ENCODE measurements around the gene RIMBP2.
"Not testable (repeated sequence)": the region's sequence is repeated elsewhere in the genome, so short reads cannot be mapped to it uniquely, and the experiment has no call there.

Gene RIMBP2

DNA sequence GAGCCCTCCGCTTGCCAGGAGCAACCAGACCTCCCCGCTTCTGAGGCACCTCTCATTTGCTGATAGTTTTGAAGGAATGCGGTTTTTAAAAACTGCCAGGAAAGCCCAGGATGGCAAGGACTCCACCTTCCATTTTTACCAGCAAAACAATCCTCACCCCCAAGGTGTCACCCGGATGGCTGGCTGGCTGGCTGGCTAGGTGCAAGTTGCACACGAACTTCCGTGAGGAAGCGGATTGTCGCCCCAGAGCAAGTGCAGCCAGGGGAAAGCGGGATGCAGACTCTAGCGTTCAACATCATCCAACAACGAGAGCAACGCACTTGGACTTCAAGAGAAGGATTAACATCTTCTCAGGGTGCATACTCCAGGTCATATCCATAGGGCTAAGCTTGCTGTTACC, 125.4 kb downstream of the RIMBP2 start:
- Mint-ChIP-seq H3K27ac (no peak overlapping the region), H3K9me3 (no peaks in the 10 kb centered on the region), H3K4me1 (ENCODE audit: low read depth) (no peaks in the 10 kb centered on the region), H3K4me3 (no peak overlapping the region), H3K27me3 (no peaks in the 10 kb centered on the region), H3K36me3 (ENCODE audit: low read depth) (no peaks in the 10 kb centered on the region)

GRCh38 chr12:130589540-130590317, 126.4 kb downstream of the RIMBP2 start:
- no peak overlapping the region for H3K4me3 Mint-ChIP-seq
- no peaks in the 10 kb centered on the region for H3K36me3 Mint-ChIP-seq (ENCODE audit: low read depth)
- H3K4me1 Mint-ChIP-seq (ENCODE audit: low read depth): no peaks in the 10 kb centered on the region
- no peak overlapping the region for H3K27ac Mint-ChIP-seq
- no peaks in the 10 kb centered on the region for H3K27me3 Mint-ChIP-seq
- H3K9me3 Mint-ChIP-seq: no peaks in the 10 kb centered on the region

GRCh38 chr12:130588696-130589539, 127.2 kb downstream of the RIMBP2 start:
- Mint-ChIP-seq H3K4me3 (no peak overlapping the region), H3K36me3 (ENCODE audit: low read depth) (no peaks in the 10 kb centered on the region), H3K9me3 (no peaks in the 10 kb centered on the region), H3K4me1 (ENCODE audit: low read depth) (no peaks in the 10 kb centered on the region), H3K27ac (no peak overlapping the region), H3K27me3 (no peaks in the 10 kb centered on the region)

DNA sequence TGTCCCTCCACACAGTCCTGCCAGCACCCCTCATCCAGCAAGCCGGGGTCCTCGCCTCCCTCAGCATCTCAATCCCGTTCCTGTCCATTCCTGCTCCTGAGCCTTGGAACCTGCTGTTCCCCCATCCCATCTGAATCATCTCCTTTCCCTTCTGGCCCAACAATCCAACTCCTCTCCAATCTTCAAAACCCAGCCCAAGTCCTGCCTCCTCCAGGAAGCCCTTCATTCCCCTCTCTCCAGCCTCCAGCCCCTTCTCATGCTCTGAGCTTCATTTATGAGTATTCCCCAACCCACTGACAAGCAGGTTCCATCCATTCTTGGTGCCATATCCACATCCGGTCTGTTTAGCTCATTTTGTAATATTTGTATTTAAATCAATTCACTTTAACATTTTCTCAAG, 128.1 kb downstream of the RIMBP2 start:
- Mint-ChIP-seq H3K4me1 (ENCODE audit: low read depth) (no peaks in the 10 kb centered on the region), H3K9me3 (no peaks in the 10 kb centered on the region), H3K27me3 (no peaks in the 10 kb centered on the region), H3K4me3 (no peak overlapping the region), H3K36me3 (ENCODE audit: low read depth) (no peaks in the 10 kb centered on the region), H3K27ac (no peak overlapping the region)

- not testable (repeated sequence) for H3K4me3 Mint-ChIP-seq; H3K4me1 Mint-ChIP-seq (ENCODE audit: low read depth); H3K36me3 Mint-ChIP-seq (ENCODE audit: low read depth); H3K9me3 Mint-ChIP-seq; H3K27ac Mint-ChIP-seq; H3K27me3 Mint-ChIP-seq
Observed at GRCh38 chr12:130584475-130584874, 131.6 kb downstream of the RIMBP2 start.

DNA sequence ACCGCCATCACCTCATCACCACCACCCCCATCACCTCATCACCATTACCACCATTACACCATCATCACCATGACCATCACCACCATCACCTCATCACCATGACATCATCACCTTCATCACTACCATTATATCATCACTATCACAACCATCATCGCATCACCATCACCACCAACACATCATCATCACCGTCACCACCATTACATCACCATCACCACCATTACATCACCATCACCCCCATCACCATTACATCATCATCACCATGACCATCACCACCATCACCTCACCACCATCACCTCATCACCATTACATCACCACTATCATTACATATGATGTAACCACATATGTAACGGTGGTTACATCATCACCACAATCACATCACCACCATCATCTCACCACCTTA, 132.3 kb downstream of the RIMBP2 start:
- peaks cover 4% of the 10 kb centered on the region for H3K9me3 Mint-ChIP-seq
- H3K4me3 Mint-ChIP-seq: no peak overlapping the region
- H3K27ac Mint-ChIP-seq: no peak overlapping the region
- H3K27me3 Mint-ChIP-seq: no peaks in the 10 kb centered on the region
- no peaks in the 10 kb centered on the region for H3K4me1 Mint-ChIP-seq (ENCODE audit: low read depth)
- H3K36me3 Mint-ChIP-seq (ENCODE audit: low read depth): no peaks in the 10 kb centered on the region

DNA sequence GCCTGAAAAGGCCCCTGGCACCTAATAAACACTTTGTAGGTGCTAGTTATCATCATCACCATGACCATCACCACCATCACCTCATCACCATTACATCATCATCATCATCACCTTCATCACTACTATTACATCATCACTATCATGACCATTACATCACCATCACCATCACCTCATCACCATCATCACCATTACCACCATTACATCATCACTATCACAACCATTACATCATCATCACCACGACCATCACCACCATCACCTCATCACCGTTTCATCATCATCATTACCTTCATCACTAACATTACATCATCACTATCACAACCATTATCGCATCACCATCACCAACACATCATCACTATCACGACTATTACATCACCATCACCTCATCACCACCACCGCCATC, 132.8 kb downstream of the RIMBP2 start:
- Mint-ChIP-seq H3K4me3 (no peak overlapping the region), H3K4me1 (ENCODE audit: low read depth) (no peaks in the 10 kb centered on the region), H3K36me3 (ENCODE audit: low read depth) (no peaks in the 10 kb centered on the region), H3K27ac (no peak overlapping the region), H3K27me3 (no peaks in the 10 kb centered on the region), H3K9me3 (peaks cover 4% of the 10 kb centered on the region)

GRCh38 chr12:130582286-130582685, 133.8 kb downstream of the RIMBP2 start:
- Mint-ChIP-seq H3K9me3 (peaks cover 4% of the 10 kb centered on the region), H3K4me1 (ENCODE audit: low read depth) (no peaks in the 10 kb centered on the region)

DNA sequence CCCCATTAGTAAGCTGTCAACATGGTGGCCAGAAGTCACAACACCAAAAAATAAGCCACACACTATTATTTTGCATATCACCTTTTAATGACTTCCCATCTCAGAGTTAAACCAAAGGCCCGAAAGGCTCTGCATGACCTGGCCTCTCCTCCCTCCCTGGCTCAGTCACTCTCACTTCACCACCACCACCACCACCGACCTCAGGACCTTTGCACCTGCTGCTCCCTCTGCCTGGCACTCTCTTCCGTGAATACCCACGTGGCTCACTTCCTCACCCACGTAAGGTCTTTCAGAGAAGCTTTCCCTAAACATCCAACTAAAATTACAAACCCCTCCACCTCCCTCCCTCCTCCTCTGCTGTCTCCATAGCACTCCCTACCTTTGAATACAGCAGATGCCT, 134.3 kb downstream of the RIMBP2 start:
- Mint-ChIP-seq H3K27me3 (no peaks in the 10 kb centered on the region), H3K9me3 (peaks cover 4% of the 10 kb centered on the region), H3K4me1 (ENCODE audit: low read depth) (no peaks in the 10 kb centered on the region), H3K36me3 (ENCODE audit: low read depth) (no peaks in the 10 kb centered on the region), H3K27ac (no peak overlapping the region), H3K4me3 (no peak overlapping the region)

More at GRCh38 chr12:130582286-130582685, 133.8 kb downstream of the RIMBP2 start:
- Mint-ChIP-seq H3K27me3 (no peaks in the 10 kb centered on the region), H3K27ac (no peak overlapping the region), H3K4me3 (no peak overlapping the region), H3K36me3 (ENCODE audit: low read depth) (no peaks in the 10 kb centered on the region)

- Mint-ChIP-seq H3K36me3 (ENCODE audit: low read depth) (no peaks in the 10 kb centered on the region), H3K27ac (no peak overlapping the region), H3K4me3 (no peak overlapping the region), H3K4me1 (ENCODE audit: low read depth) (no peaks in the 10 kb centered on the region), H3K27me3 (no peaks in the 10 kb centered on the region), H3K9me3 (peaks cover 4% of the 10 kb centered on the region)
Observed at GRCh38 chr12:130579231-130579630, 136.9 kb downstream of the RIMBP2 start.

- Mint-ChIP-seq H3K27me3 (no peaks in the 10 kb centered on the region), H3K4me3 (no peak overlapping the region), H3K4me1 (ENCODE audit: low read depth) (no peaks in the 10 kb centered on the region), H3K36me3 (ENCODE audit: low read depth) (no peaks in the 10 kb centered on the region), H3K27ac (no peak overlapping the region), H3K9me3 (peaks cover 4% of the 10 kb centered on the region)
Observed at GRCh38 chr12:130577351-130577750, 138.7 kb downstream of the RIMBP2 start.

DNA sequence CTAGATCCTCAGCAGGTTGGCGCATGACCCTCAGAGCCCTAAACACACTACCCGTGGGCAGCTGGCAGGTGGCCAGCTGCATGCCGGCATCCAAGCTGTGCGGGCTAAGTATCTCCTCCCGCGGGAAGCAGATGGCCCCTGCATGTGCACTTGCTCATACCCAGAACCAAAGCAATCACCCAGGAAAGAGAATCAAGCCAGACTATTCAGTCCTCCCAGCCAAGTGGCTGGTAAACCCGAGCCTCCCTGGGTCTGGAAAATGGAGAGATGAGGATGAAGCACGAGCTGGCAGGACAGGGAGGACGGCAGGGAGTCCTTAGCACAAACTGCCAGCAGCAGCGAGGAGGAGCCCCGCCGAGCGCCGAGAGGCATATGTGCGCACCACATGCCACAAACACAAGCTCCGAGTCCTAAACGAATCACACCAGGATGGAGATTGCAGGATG, 139.7 kb downstream of the RIMBP2 start:
- H3K4me1 Mint-ChIP-seq (ENCODE audit: low read depth): no peaks in the 10 kb centered on the region
- peaks cover 4% of the 10 kb centered on the region for H3K9me3 Mint-ChIP-seq
- H3K36me3 Mint-ChIP-seq (ENCODE audit: low read depth): no peaks in the 10 kb centered on the region
- no peak overlapping the region for H3K4me3 Mint-ChIP-seq
- no peaks in the 10 kb centered on the region for H3K27me3 Mint-ChIP-seq
- H3K27ac Mint-ChIP-seq: no peak overlapping the region

DNA sequence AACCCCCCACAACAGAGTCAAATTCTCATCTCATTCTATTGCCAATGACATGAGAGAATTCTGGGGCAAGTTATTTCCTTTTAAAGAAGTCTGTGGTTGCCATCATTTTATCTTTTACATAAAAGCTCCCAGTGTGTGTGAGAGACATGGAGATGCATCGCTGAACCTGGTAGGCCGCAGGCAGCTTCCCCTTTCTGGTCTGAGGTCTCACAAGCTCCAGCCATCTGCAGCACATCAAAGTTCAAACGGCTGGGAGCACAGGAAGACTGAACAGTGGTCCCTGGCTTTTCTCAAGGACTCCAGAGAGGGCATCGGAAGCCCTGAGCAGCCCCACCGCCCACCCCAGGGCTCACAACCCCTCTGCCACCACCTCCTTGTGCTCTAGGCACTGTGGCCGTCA, 141.7 kb downstream of the RIMBP2 start:
- Mint-ChIP-seq H3K9me3 (peaks cover under 1% of the 10 kb centered on the region), H3K27ac (no peak overlapping the region), H3K36me3 (ENCODE audit: low read depth) (no peaks in the 10 kb centered on the region), H3K4me1 (ENCODE audit: low read depth) (no peaks in the 10 kb centered on the region), H3K27me3 (no peaks in the 10 kb centered on the region), H3K4me3 (no peak overlapping the region)

GRCh38 chr12:130573766-130574165, 142.3 kb downstream of the RIMBP2 start:
- Mint-ChIP-seq H3K4me1 (ENCODE audit: low read depth) (no peaks in the 10 kb centered on the region), H3K27ac (no peak overlapping the region), H3K27me3 (no peaks in the 10 kb centered on the region), H3K9me3 (no peaks in the 10 kb centered on the region), H3K4me3 (no peak overlapping the region), H3K36me3 (ENCODE audit: low read depth) (no peaks in the 10 kb centered on the region)

- no peaks in the 10 kb centered on the region for H3K27me3 Mint-ChIP-seq
- H3K9me3 Mint-ChIP-seq: no peaks in the 10 kb centered on the region
- H3K4me3 Mint-ChIP-seq: no peak overlapping the region
- no peaks in the 10 kb centered on the region for H3K36me3 Mint-ChIP-seq (ENCODE audit: low read depth)
- H3K27ac Mint-ChIP-seq: no peak overlapping the region
- no peaks in the 10 kb centered on the region for H3K4me1 Mint-ChIP-seq (ENCODE audit: low read depth)
Observed at GRCh38 chr12:130573235-130573634, 142.9 kb downstream of the RIMBP2 start.
